Lower leg skin (tissue), 4 donors: ENCODE results near the gene FAM110A. TPM values are rescaled to one million over a fixed set of nuclear protein-coding genes. Genes with fewer than 3 reads are reported as not detected.
A peak's percentile ranks its signal among the peaks of the same experiment; 100 is the strongest.
"Not testable (repeated sequence)": the region's sequence is repeated elsewhere in the genome, so short reads cannot be mapped to it uniquely, and the experiment has no call there.

Experiments used
- DNase-seq, 2 donors: peaks; one replicate each; pipeline ENCODE4 v3.0.0-alpha.2; 2019; ENCODE audit warnings: low spot score in 2 of 2
- H3K4me3 ChIP-seq: fragments of 200-600 bp; sonication (generic); 2 replicates; pipeline ENCODE4 v1.5.1; 2017; ENCODE audit warnings: mild to moderate bottlenecking, low read depth; ENCODE audit not compliant: poor library complexity, severe bottlenecking
- CTCF ChIP-seq, 3 donors: fragments of 450-650 bp; IDR thresholded peaks; one replicate each; pipeline ENCODE4 v1.5.1; 2016; ENCODE audit warnings: antibody characterized with exemption in 3 of 3, mild to moderate bottlenecking in 3 of 3, moderate library complexity in 2 of 3
- POLR2A ChIP-seq, 2 donors: fragments of 450-650 bp; IDR thresholded peaks; one replicate each; pipeline ENCODE4 v1.6.1; 2016 to 2017; ENCODE audit warnings: antibody characterized with exemption in 2 of 2, mild to moderate bottlenecking in 1 of 2, moderate library complexity in 1 of 2
- WGBS, 2 donors: methylation state at CpG; one replicate each; pipeline ENCODE4 v1.1.5; 2018; 5-methylcytosine and 5-hydroxymethylcytosine counted together
- intact Hi-C: fragments of 100-400 bp; cut with DNase I; formaldehyde crosslinking; loops from one replicate; pipeline ENCODE4 v1.15.0; 2023; ENCODE audit warnings: low total_unique reads
- total RNA-seq, 4 donors: library from RNA; depleted of rRNA; stranded (reverse); fragments of >200 nt; gene quantifications; one replicate each; pipeline ENCODE4 v1.1.0, GENCODE V29; 2016

FAM110A gene
- total RNA-seq, result 100 to 1,000 TPM in 1 of 4 donors, 10 to 100 TPM in 3; 66.3 to 107 (median 82.5) TPM

GRCh38 chr20:833450-834150 is at the start of gene FAM110A:
TSS of gene FAM110A (plus strand) at chr20:833715. CDS start at chr20:844805, 11,090 bp downstream.
- WGBS, 2 donors, result 1% methylated on average over 32 to 49 of the region's 64 CpGs
- H3K4me3 ChIP-seq, result peak within 1 kb of the TSS; percentile 70
- intact Hi-C loops, result no loop called here
- TF ChIP-seq CTCF (IDR thresholded peaks at IDR 0.05) (no peak), POLR2A (IDR thresholded peaks at IDR 0.05) (no peak)
- peak; percentile 95 to 99 for DNase-seq

GRCh38 chr20:787825-788224 is 45.7 kb upstream of the FAM110A start:
- intact Hi-C loops, result no loop called here
- no peak overlapping the region for H3K4me3 ChIP-seq
- no peak for DNase-seq
- 13 to 17% methylated on average over 1 of the region's 1 CpG for WGBS, 2 donors
- no peak for TF ChIP-seq POLR2A (IDR thresholded peaks at IDR 0.05)
- TF ChIP-seq CTCF (IDR thresholded peaks at IDR 0.05), result no peak

GRCh38 chr20:791056-791455 is 42.5 kb upstream of the FAM110A start:
- TF ChIP-seq CTCF (IDR thresholded peaks at IDR 0.05) (no peak), POLR2A (IDR thresholded peaks at IDR 0.05) (no peak)
- no peak for DNase-seq
- 53 to 67% methylated on average over 2 of the region's 2 CpGs for WGBS, 2 donors
- intact Hi-C loops, result no loop called here
- H3K4me3 ChIP-seq, result no peak overlapping the region

GRCh38 chr20:792248-792647 is 41.3 kb upstream of the FAM110A start:
- TF ChIP-seq POLR2A (IDR thresholded peaks at IDR 0.05) (no peak), CTCF (IDR thresholded peaks at IDR 0.05) (no peak)
- no peak overlapping the region for H3K4me3 ChIP-seq
- intact Hi-C loops, result no loop called here
- 93 to 94% methylated on average over 18 of the region's 18 CpGs for WGBS, 2 donors
- DNase-seq, result peak in 1 of 2 donors; percentile 37

GRCh38 chr20:796921-797320 is 36.6 kb upstream of the FAM110A start:
- 50 to 59% methylated on average over 3 of the region's 3 CpGs for WGBS, 2 donors
- no peak overlapping the region for H3K4me3 ChIP-seq
- TF ChIP-seq POLR2A (IDR thresholded peaks at IDR 0.05) (no peak), CTCF (IDR thresholded peaks at IDR 0.05) (no peak)
- intact Hi-C loops, result no loop called here
- no peak for DNase-seq

- H3K4me3 ChIP-seq, intact Hi-C loops: not testable (repeated sequence)
- WGBS, 2 donors, result 72 to 80% methylated on average over 5 of the region's 5 CpGs
- peak in 1 of 2 donors; percentile 56 for DNase-seq
Measured at GRCh38 chr20:798746-799145, 34.8 kb upstream of the FAM110A start.

- WGBS, 2 donors, result 87 to 93% methylated on average over 7 of the region's 7 CpGs
- DNase-seq, intact Hi-C loops, H3K4me3 ChIP-seq: not testable (repeated sequence)
Measured at GRCh38 chr20:800026-800425, 33.5 kb upstream of the FAM110A start.
